ENCODE measurements around the gene SPIB.
A peak's percentile ranks its signal among the peaks of the same experiment; 100 is the strongest.

The SPIB gene

GRCh38 chr19:50476224-50476906, 57.6 kb downstream of the SPIB start, which contains the start of the genes EMC10 and GARIN5A:
Gene EMC10 (plus strand): TSS chr19:50476507. CDS start chr19:50476545, 38 bp downstream.
Gene GARIN5A (minus strand): TSS chr19:50476848. CDS start chr19:50476388, 460 bp downstream.
- DNase-seq, result peak; percentile 82 to 98 (median 92)

- DNase-seq, result no peak
Observed at GRCh38 chr19:50476907-50477238, 58.1 kb downstream of the SPIB start.

GRCh38 chr19:50477751-50478515, 59.2 kb downstream of the SPIB start:
- DNase-seq, result no peak

GRCh38 chr19:50478901-50479715, 60.4 kb downstream of the SPIB start:
- no peak for DNase-seq

GRCh38 chr19:50479761-50480251, 61.1 kb downstream of the SPIB start:
- no peak for DNase-seq

- no peak for DNase-seq
Observed at GRCh38 chr19:50480281-50481111, 61.8 kb downstream of the SPIB start.
